HFFc6 (cell line): ENCODE measurements around the gene FSTL4. TPM values are rescaled to one million over a fixed set of nuclear protein-coding genes. Genes with fewer than 3 reads are reported as not detected.

ENCODE experiments used
- DNase-seq: peaks from one replicate; pipeline ENCODE4 v3.0.0-alpha.2; 2018
- H3K27ac Mint-ChIP-seq: 2 replicates; pipeline ENCODE4 v1.8.0; 2020; ENCODE audit warnings: mild to moderate bottlenecking, mixed read lengths
- H3K27me3 Mint-ChIP-seq: 2 replicates; pipeline ENCODE4 v1.8.0; 2021; ENCODE audit warnings: mild to moderate bottlenecking, moderate library complexity, mixed read lengths; ENCODE audit not compliant: insufficient read depth
- H3K36me3 Mint-ChIP-seq: 2 replicates; pipeline ENCODE4 v1.8.0; 2021; ENCODE audit warnings: low read depth, mixed read lengths
- H3K4me1 Mint-ChIP-seq: 2 replicates; pipeline ENCODE4 v1.8.0; 2020; ENCODE audit warnings: low read depth, mixed read lengths
- H3K4me3 Mint-ChIP-seq: 2 replicates; pipeline ENCODE4 v1.8.0; 2020; ENCODE audit warnings: mild to moderate bottlenecking, moderate library complexity, mixed read lengths
- H3K9me3 Mint-ChIP-seq: 2 replicates; pipeline ENCODE4 v1.8.0; 2020; ENCODE audit warnings: mild to moderate bottlenecking, mixed read lengths
- CTCF ChIP-seq: fragments of 200-600 bp; sonication (generic); IDR thresholded peaks from 2 replicates; pipeline ENCODE4 v1.5.0; 2021; ENCODE audit warnings: antibody characterized with exemption, mild to moderate bottlenecking
- total RNA-seq, 6 experiments: library from RNA; stranded (reverse); fragmentation: NEBNext Ultra II Directional; extraction: Animal tissue kit (Norgen Biotek cat#: 25700); gene quantifications; 2 replicates in 1 of 6; 3 replicates in 5 of 6; pipeline ENCODE4 v1.2.3, GENCODE V29; 2021

Gene FSTL4
- total RNA-seq, 6 experiments from 2014 or later = not detected

DNA sequence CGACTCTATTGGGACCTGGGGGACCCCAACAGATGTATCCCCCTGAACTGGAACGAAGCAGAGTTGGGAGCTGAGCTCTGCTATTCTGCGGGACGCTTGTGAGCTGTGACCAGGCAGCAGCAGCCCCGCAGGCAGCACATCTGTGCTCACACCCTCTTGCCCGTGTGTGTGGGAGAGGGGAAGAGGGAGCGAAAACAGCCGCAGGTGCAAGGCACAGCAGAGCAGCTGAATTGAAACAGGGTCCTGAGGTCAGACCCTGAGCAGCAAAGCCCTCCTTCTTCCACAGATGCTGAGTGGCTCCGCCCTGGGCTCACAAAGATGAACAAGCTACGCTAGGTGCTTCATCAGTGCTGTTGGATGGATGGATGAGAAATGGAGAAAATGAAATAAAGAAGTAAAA is 361.8 kb downstream of the FSTL4 start:
- no peak for TF ChIP-seq CTCF
- no peaks in the 10 kb centered on the region for H3K9me3 Mint-ChIP-seq
- no peak overlapping the region for H3K27ac Mint-ChIP-seq
- peaks cover 38% of the 10 kb centered on the region for H3K27me3 Mint-ChIP-seq
- H3K36me3 Mint-ChIP-seq = no peaks in the 10 kb centered on the region
- no peak for DNase-seq
- H3K4me3 Mint-ChIP-seq = no peak overlapping the region
- H3K4me1 Mint-ChIP-seq = peaks cover 8% of the 10 kb centered on the region

DNA sequence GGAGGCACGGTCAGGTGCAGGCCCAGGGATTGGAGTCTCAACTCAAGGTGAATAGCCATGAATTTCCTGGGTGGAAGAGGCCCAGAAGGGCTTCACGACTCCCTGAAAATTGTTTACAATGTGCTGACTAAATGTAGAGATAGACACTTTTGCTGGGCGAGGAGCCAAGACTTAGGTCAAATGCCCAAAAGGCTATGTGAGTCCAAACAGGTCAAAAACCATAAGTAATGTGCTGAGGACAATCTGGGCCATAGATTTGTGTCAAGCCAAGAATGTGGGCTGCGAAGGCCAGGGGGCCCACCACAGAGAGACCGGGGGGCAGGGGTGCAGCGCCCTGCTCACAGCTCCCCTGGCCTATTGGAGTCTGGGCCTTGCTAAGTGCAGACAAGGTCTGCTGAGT is 362.7 kb downstream of the FSTL4 start:
- Mint-ChIP-seq H3K36me3 (no peaks in the 10 kb centered on the region), H3K27ac (no peak overlapping the region), H3K4me3 (no peak overlapping the region), H3K4me1 (peaks cover 16% of the 10 kb centered on the region), H3K27me3 (peaks cover 31% of the 10 kb centered on the region), H3K9me3 (no peaks in the 10 kb centered on the region)
- no peak for DNase-seq
- no peak for TF ChIP-seq CTCF

- Mint-ChIP-seq H3K4me1 (peaks cover 16% of the 10 kb centered on the region), H3K27ac (no peak overlapping the region), H3K9me3 (no peaks in the 10 kb centered on the region), H3K27me3 (peaks cover 27% of the 10 kb centered on the region), H3K4me3 (no peak overlapping the region), H3K36me3 (no peaks in the 10 kb centered on the region)
- peak; percentile 24 for DNase-seq
- peak; percentile 66 for TF ChIP-seq CTCF
These were observed 364.3 kb downstream of the FSTL4 start for GRCh38 chr5:133247881-133248624.

DNA sequence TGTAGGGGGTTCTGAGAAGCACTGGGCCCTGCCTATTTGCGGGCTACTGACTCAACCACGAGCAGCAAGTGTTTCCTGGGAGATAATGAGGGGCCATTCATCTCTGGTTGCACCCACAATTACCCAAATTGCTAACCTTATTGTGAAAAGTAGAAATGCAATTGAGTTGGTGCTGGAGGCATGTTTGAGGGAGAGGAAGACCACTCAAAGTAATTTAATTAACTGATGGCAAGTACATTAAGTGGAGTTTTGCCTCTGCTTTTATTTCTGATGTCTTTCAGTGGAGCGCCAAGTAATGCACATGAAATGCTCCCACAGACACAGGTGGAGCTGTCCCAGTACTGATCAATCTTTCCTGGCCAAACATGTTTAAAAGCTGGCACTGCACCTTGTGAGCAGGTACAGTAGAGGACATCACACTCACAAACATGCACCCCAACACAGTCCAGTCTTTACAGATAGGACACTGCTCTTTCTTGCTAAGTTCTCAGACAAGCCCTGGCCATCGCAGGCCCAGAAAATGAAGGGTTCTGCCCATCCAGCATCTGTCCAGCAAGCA is 365.1 kb downstream of the FSTL4 start:
- H3K4me3 Mint-ChIP-seq = no peak overlapping the region
- no peak overlapping the region for H3K27ac Mint-ChIP-seq
- no peaks in the 10 kb centered on the region for H3K9me3 Mint-ChIP-seq
- no peak for TF ChIP-seq CTCF
- DNase-seq = no peak
- H3K36me3 Mint-ChIP-seq = no peaks in the 10 kb centered on the region
- H3K27me3 Mint-ChIP-seq = peaks cover 23% of the 10 kb centered on the region
- H3K4me1 Mint-ChIP-seq = peaks cover 16% of the 10 kb centered on the region

GRCh38 chr5:133246376-133247150 is 365.8 kb downstream of the FSTL4 start:
- Mint-ChIP-seq H3K9me3 (no peaks in the 10 kb centered on the region), H3K4me1 (peaks cover 16% of the 10 kb centered on the region)
- no peak for DNase-seq

More at GRCh38 chr5:133246376-133247150, 365.8 kb downstream of the FSTL4 start:
- Mint-ChIP-seq H3K36me3 (no peaks in the 10 kb centered on the region), H3K4me3 (no peak overlapping the region), H3K27me3 (peaks cover 18% of the 10 kb centered on the region), H3K27ac (no peak overlapping the region)
- TF ChIP-seq CTCF = no peak
